CD14-positive monocyte (primary cell): ENCODE results near the gene GULP1. TPM values are rescaled to one million over a fixed set of nuclear protein-coding genes. Genes with fewer than 3 reads are reported as not detected.
A peak's percentile ranks its signal among the peaks of the same experiment; 100 is the strongest.

Source experiments
- DNase-seq, 3 donors: peaks; one replicate each; pipeline ENCODE4 v3.0.0-alpha.2; 2011 to 2022
- H2AFZ ChIP-seq: 2 replicates; pipeline ENCODE4 v1.6.0; 2012; ENCODE audit warnings: mild to moderate bottlenecking, low read depth, low read length, inconsistent platforms; ENCODE audit not compliant: insufficient read depth, poor library complexity, severe bottlenecking
- H3K27ac ChIP-seq, 2 donors: 1 replicate in 1 of 2; 2 replicates in 1 of 2; pipeline ENCODE4 v1.5.1; 2012 to 2013; ENCODE audit warnings: low read length in 2 of 2, control low read depth in 1 of 2, inconsistent platforms in 1 of 2, low read depth in 1 of 2, mild to moderate bottlenecking in 1 of 2
- H3K27me3 ChIP-seq, 2 donors: one replicate each; pipeline versions ENCODE4 v1.6.0 to v1.6.1; 2011 to 2013; ENCODE audit warnings: low read length in 2 of 2; ENCODE audit not compliant: control insufficient read depth in 2 of 2, insufficient read depth in 2 of 2
- H3K36me3 ChIP-seq, 2 donors: replicated peaks in 1 of 2; 1 replicate in 1 of 2; 2 replicates in 1 of 2; pipeline versions ENCODE4 v1.5.1 to v1.6.1; 2012 to 2013; ENCODE audit warnings: low read length in 2 of 2, control low read depth in 1 of 2, inconsistent platforms in 1 of 2, mild to moderate bottlenecking in 1 of 2; ENCODE audit not compliant: insufficient read depth in 2 of 2, control insufficient read depth in 1 of 2
- H3K4me1 ChIP-seq, 2 donors: 1 replicate in 1 of 2; 2 replicates in 1 of 2; pipeline versions ENCODE4 v1.5.1 to v1.6.1; 2012 to 2013; ENCODE audit warnings: low read length in 2 of 2, control low read depth in 1 of 2, inconsistent platforms in 1 of 2, mild to moderate bottlenecking in 1 of 2, moderate library complexity in 1 of 2; ENCODE audit not compliant: insufficient read depth in 2 of 2, control insufficient read depth in 1 of 2
- H3K4me2 ChIP-seq: replicated peaks from 2 replicates; pipeline ENCODE3; 2012; ENCODE audit warnings: low read length, moderate library complexity, mild to moderate bottlenecking; ENCODE audit not compliant: poor library complexity, severe bottlenecking; ENCODE audit errors: extremely low read depth
- H3K4me3 ChIP-seq, 3 experiments: fragments of 200-600 bp in 1 of 3; sonication (generic) in 1 of 3; replicated peaks in 1 of 3; 1 replicate in 2 of 3; 2 replicates in 1 of 3; pipeline ENCODE4 v1.5.1; 2011 to 2013; ENCODE audit warnings: low read length in 3 of 3, mild to moderate bottlenecking in 3 of 3, control low read depth in 2 of 3, low read depth in 2 of 3, inconsistent platforms in 1 of 3, moderate library complexity in 1 of 3
- H3K79me2 ChIP-seq: 2 replicates; pipeline ENCODE4 v1.6.0; 2012; ENCODE audit warnings: mild to moderate bottlenecking, control low read depth, inconsistent platforms, low read length, moderate library complexity; ENCODE audit not compliant: insufficient read depth
- H3K9ac ChIP-seq: 2 replicates; pipeline ENCODE4 v1.6.0; 2017; ENCODE audit warnings: low read length, mild to moderate bottlenecking; ENCODE audit not compliant: insufficient read depth, poor library complexity, severe bottlenecking
- H3K9me3 ChIP-seq, 2 donors: replicated peaks in 1 of 2; 1 replicate in 1 of 2; 2 replicates in 1 of 2; pipeline versions ENCODE4 v1.5.1 to v1.6.1; 2012 to 2013; ENCODE audit warnings: low read length in 2 of 2, control low read depth in 1 of 2; ENCODE audit not compliant: control insufficient read depth in 1 of 2, insufficient read depth in 1 of 2
- H4K20me1 ChIP-seq: 2 replicates; pipeline ENCODE4 v1.6.0; 2012; ENCODE audit warnings: mild to moderate bottlenecking, low read length, control low read depth, moderate library complexity; ENCODE audit not compliant: insufficient read depth
- H3K27ac Mint-ChIP-seq, 7 donors: one replicate each; pipeline ENCODE4 v1.8.0; 2020; ENCODE audit warnings: mild to moderate bottlenecking in 7 of 7, mixed read lengths in 7 of 7, moderate library complexity in 6 of 7, inconsistent platforms in 2 of 7
- H3K27me3 Mint-ChIP-seq, 3 donors: one replicate each; pipeline ENCODE4 v1.8.0; 2021 to 2022; ENCODE audit warnings: low read depth in 3 of 3, mild to moderate bottlenecking in 3 of 3, mixed read lengths in 3 of 3, moderate library complexity in 3 of 3, inconsistent platforms in 1 of 3
- H3K36me3 Mint-ChIP-seq, 2 donors: one replicate each; pipeline ENCODE4 v1.8.0; 2020; ENCODE audit warnings: mixed read lengths in 2 of 2, inconsistent platforms in 1 of 2, mild to moderate bottlenecking in 1 of 2
- H3K4me1 Mint-ChIP-seq: one replicate; pipeline ENCODE4 v1.8.0; 2020; ENCODE audit warnings: mild to moderate bottlenecking, mixed read lengths
- H3K4me3 Mint-ChIP-seq, 2 donors: one replicate each; pipeline ENCODE4 v1.8.0; 2020; ENCODE audit warnings: mild to moderate bottlenecking in 2 of 2, mixed read lengths in 2 of 2, moderate library complexity in 1 of 2
- H3K9me3 Mint-ChIP-seq, 7 donors: one replicate each; pipeline ENCODE4 v1.8.0; 2020 to 2022; ENCODE audit warnings: mixed read lengths in 7 of 7, mild to moderate bottlenecking in 6 of 7, moderate library complexity in 6 of 7, inconsistent platforms in 2 of 7
- CTCF ChIP-seq: fragments of 200-600 bp; IDR thresholded peaks from one replicate; pipeline ENCODE4 v1.8.0; 2022; ENCODE audit warnings: antibody characterized with exemption, mild to moderate bottlenecking
- WGBS: methylation state at CpG from one replicate; pipeline ENCODE4 v1.1.5; 2013; ENCODE audit warnings: missing lambda C conversion rate; ENCODE audit not compliant: insufficient coverage; 5-methylcytosine and 5-hydroxymethylcytosine counted together
- intact Hi-C, 2 donors: fragments of 100-400 bp; cut with micrococcal nuclease; formaldehyde crosslinking; loops; one replicate each; pipeline versions ENCODE4 v1.15.0 to v1.15.1; 2023
- polyA plus RNA-seq, 3 donors: library from polyadenylated mRNA; depleted of rRNA in 1 of 3; unstranded in 2 of 3; stranded (reverse) in 1 of 3; fragments of 300-500 nt in 2 of 3; fragments of >200 nt in 1 of 3; fragmentation: Illumina TruSeq in 2 of 3; gene quantifications; 1 replicate in 2 of 3; 2 replicates in 1 of 3; pipeline ENCODE4 v1.2.3, GENCODE V29; 2012 to 2021

Gene GULP1
- polyA plus RNA-seq, 3 donors = not detected

- DNase-seq = no peak
- Mint-ChIP-seq H3K4me3 (no peak overlapping the region), H3K9me3 (peaks cover 0 to 12% (median 0%) of the 10 kb centered on the region in 7 donors), H3K27ac (no peak overlapping the region), H3K36me3 (no peaks in the 10 kb centered on the region), H3K4me1 (no peaks in the 10 kb centered on the region), H3K27me3 (peaks cover 0 to 1% (median 0%) of the 10 kb centered on the region in 3 donors)
- intact Hi-C loops = no loop called here
- Histone ChIP-seq H3K4me1 (no peaks in the 10 kb centered on the region), H3K27me3 (no peaks in the 10 kb centered on the region), H3K27ac (no peak overlapping the region), H4K20me1 (no peaks in the 10 kb centered on the region), H3K4me2 (no peak overlapping the region), H2AFZ (no peak overlapping the region), H3K4me3 (no peak overlapping the region), H3K9ac (no peak overlapping the region), H3K9me3 (peaks cover 0 to 9% of the 10 kb centered on the region in 2 donors), H3K36me3 (no peaks in the 10 kb centered on the region), H3K79me2 (no peaks in the 10 kb centered on the region)
- WGBS = 43% methylated on average over 3 of the region's 3 CpGs
- TF ChIP-seq CTCF = no peak
Observed at GRCh38 chr2:188345020-188345419, 53.3 kb downstream of the GULP1 start.

GRCh38 chr2:188345426-188345825, 53.8 kb downstream of the GULP1 start:
- Histone ChIP-seq H2AFZ (no peak overlapping the region), H3K4me3 (no peak overlapping the region), H3K4me2 (no peak overlapping the region), H4K20me1 (no peaks in the 10 kb centered on the region), H3K27ac (no peak overlapping the region), H3K36me3 (no peaks in the 10 kb centered on the region), H3K27me3 (no peaks in the 10 kb centered on the region), H3K79me2 (no peaks in the 10 kb centered on the region), H3K9me3 (peaks cover 0 to 6% of the 10 kb centered on the region in 2 donors), H3K9ac (no peak overlapping the region), H3K4me1 (no peaks in the 10 kb centered on the region)
- Mint-ChIP-seq H3K27me3 (peaks cover 0 to 1% (median 0%) of the 10 kb centered on the region in 3 donors), H3K27ac (peak overlapping the region in 1 of 7 donors; percentile 27), H3K9me3 (peaks cover 0 to 9% (median 0%) of the 10 kb centered on the region in 7 donors), H3K36me3 (no peaks in the 10 kb centered on the region), H3K4me1 (no peaks in the 10 kb centered on the region), H3K4me3 (no peak overlapping the region)
- no peak for TF ChIP-seq CTCF
- intact Hi-C loops = no loop called here
- DNase-seq = no peak
